NCI-H345 treated with DMSO at 0.1 percent for 48 hours (cell line): ENCODE data around the gene ZNF654.
"Not testable (repeated sequence)": the region's sequence is repeated elsewhere in the genome, so short reads cannot be mapped to it uniquely, and the experiment has no call there.

Experiments used
- DNase-seq: peaks from one replicate; lab custom pipeline; 2025; ENCODE audit not compliant: unreplicated experiment; lab: John Stamatoyannopoulos, UW

The ZNF654 gene

GRCh38 chr3:88059380-88060170, 520 bp downstream of the ZNF654 start:
- no peak for DNase-seq

- DNase-seq = no peak
Measured at GRCh38 chr3:88061746-88062145, 2.7 kb downstream of the ZNF654 start.

- no peak for DNase-seq
Measured at GRCh38 chr3:88075072-88075471, 16.0 kb downstream of the ZNF654 start.

DNA sequence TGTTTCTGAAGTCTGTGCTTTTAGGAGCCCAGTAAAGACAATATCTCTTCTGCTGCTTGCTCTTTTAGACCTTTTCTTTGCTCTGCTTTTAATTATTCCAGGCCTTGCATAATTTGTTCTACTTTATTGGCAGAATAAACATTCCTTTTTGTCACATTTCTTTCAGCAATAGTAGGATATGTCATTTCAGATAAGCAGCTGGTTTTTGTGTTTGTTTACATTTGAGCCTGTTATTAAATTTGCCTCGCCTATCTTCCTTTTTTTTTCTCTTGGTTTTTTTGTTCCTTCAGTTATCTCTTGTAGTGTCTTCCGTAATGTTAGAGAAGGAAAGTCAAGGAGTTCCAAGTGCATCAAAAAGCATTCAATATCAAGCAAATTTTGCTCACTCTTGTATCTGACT, 16.4 kb downstream of the ZNF654 start:
- no peak for DNase-seq

- DNase-seq = no peak
Measured at GRCh38 chr3:88076712-88077111, 17.7 kb downstream of the ZNF654 start.

- DNase-seq = no peak
Measured at GRCh38 chr3:88078932-88079331, 19.9 kb downstream of the ZNF654 start.

DNA sequence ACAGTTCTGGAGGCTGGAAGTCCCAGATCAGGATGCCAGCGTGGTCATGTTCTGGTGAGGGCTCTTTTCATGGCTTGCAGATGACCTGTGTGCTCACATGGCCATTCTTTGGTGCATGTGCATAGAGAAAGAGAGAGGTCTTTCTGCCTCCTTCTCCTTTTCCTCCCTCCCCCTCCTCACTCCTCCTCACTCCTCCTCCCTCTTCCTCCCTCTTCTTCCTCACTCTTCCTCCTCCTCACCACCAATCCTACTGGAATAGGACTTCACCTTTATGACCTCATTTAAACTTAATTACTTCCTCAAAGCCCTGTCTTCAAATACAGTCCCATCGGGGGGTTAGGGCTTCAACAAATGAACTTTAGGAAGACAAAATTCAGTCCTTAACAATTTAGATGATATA, 23.8 kb downstream of the ZNF654 start:
- DNase-seq = no peak

GRCh38 chr3:88084097-88084501, 25.0 kb downstream of the ZNF654 start:
- DNase-seq = no peak

GRCh38 chr3:88090681-88091080, 31.6 kb downstream of the ZNF654 start:
- no peak for DNase-seq

- no peak for DNase-seq
Measured at GRCh38 chr3:88092270-88092669, 33.2 kb downstream of the ZNF654 start.

GRCh38 chr3:88093266-88093665, 34.2 kb downstream of the ZNF654 start:
- no peak for DNase-seq

GRCh38 chr3:88101142-88101541, 42.1 kb downstream of the ZNF654 start:
- DNase-seq = no peak

DNA sequence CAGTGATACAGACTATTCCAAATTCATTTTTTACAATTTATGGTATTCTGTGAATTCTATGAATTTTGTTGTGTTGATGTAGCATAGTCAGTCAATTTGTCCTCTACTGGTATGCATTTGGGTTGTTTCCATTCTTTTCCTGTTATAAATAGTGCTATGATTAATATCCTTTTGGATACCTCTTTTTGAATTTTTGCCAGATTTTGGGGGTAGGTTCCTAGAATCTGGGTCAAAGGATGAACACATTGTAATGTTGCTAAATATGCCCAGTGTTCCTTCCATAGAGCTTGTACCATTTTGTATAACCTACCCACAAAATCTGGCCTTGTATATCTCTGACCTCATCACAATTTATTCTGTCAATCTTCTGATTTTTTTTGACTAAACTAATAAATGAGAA, 46.3 kb downstream of the ZNF654 start:
- DNase-seq = no peak

DNA sequence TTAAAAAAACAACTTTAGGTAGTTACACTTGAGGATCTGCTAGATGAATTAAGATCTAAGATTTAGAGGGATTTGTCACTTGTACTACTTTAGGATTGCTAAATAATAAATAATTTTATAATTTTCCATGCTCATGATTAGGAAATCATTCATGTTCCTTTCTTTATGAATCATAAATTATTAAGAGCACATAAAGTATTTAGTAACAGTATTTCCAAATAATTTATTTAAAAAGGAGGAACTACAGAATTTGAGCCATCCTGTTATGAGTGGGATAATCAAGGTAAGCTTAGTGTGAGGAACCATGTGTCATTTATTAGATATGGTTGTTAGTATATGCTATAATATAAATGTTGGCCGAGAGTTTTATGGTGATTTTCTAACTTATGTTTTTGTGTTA, 53.2 kb downstream of the ZNF654 start:
- no peak for DNase-seq

- peak; percentile 16 for DNase-seq
Measured at GRCh38 chr3:88113311-88114162, 54.5 kb downstream of the ZNF654 start.

- no peak for DNase-seq
Measured at GRCh38 chr3:88114878-88115549, 56.0 kb downstream of the ZNF654 start.

GRCh38 chr3:88117683-88118082, 58.6 kb downstream of the ZNF654 start:
- no peak for DNase-seq

DNA sequence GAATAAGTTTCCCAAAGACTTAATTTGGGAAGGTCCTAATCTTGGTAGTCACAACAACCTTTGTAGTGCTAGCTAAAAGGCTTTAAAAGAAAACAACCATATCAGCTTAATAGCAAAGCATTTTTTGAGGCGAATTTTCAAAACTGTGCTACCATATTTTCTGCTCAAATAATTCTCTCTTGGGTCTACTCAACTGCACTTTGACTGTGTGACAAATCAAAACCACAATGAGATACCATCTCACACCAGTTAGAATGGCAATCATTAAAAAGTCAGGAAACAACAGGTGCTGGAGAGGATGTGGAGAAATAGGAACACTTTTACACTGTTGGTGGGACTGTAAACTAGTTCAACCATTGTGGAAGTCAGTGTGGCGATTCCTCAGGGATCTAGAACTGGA, 59.5 kb downstream of the ZNF654 start:
- not testable (repeated sequence) for DNase-seq

- no peak for DNase-seq
Measured at GRCh38 chr3:88123526-88123925, 64.5 kb downstream of the ZNF654 start.

DNA sequence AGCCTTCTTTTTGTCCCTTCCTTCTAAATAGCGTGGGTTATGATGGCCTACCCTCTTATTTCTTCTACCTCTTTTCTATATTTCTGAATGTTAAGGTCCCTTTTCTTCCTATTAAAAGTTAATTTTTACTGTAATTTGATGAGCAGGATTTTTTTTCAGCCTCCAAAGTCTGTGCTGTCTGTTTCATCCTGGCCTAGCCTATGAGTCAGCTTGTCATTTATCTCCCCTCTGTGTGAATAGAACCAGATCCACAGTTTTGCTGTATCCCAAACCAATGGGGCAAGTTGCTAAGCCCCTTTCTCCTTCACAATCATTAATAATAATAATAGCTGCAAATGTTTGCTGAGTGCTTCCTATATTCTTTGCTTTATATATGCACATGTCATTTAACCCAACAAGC, 72.6 kb downstream of the ZNF654 start:
- no peak for DNase-seq

DNA sequence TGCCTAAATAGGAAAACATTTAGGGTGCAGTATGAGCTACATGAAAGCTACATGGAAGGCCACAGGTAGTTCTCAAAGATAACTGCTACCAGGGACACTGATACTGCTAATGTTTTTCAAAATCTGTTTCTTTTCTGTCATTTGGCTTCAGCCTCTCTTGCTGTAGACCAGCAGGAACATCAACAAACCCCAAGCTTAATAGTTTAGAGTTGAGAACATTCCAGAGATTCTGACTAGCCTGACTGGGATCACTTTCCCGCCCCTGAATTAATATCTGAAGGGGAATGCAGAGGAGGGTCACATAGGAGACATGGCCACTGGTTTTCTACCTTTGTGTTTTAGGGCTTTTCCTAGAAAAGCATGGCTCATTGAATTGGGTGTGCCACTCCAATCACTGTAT, 73.8 kb downstream of the ZNF654 start:
- DNase-seq = no peak
